Measurements from ENCODE around the gene MMP20. TPM values are rescaled to one million over a fixed set of nuclear protein-coding genes. Genes with fewer than 3 reads are reported as not detected.

Gene MMP20
- total RNA-seq, 4 donors from 2014 or later: not detected

- Histone ChIP-seq H3K36me3 (no peaks in the 10 kb centered on the region), H3K27ac (peak overlapping the region in 1 of 4 donors; percentile 74), H3K9me3 (no peaks in the 10 kb centered on the region), H3K27me3 (no peaks in the 10 kb centered on the region), H3K4me3 (no peak overlapping the region), H3K4me1 (peaks cover 0 to 15% (median 0%) of the 10 kb centered on the region in 4 donors)
- no peak for TF ChIP-seq CTCF (IDR thresholded peaks at IDR 0.05)
- no peak for TF ChIP-seq POLR2A (IDR thresholded peaks at IDR 0.05)
- no peak for DNase-seq
Observed at GRCh38 chr11:102600666-102601065, 24.5 kb downstream of the MMP20 start.

GRCh38 chr11:102599642-102600261, 25.4 kb downstream of the MMP20 start:
- Histone ChIP-seq H3K27me3 (no peaks in the 10 kb centered on the region), H3K36me3 (no peaks in the 10 kb centered on the region), H3K4me1 (peaks cover 0 to 15% (median 0%) of the 10 kb centered on the region in 4 donors), H3K9me3 (no peaks in the 10 kb centered on the region), H3K27ac (peak overlapping the region in 3 of 4 donors; percentile 49 to 82 (median 74)), H3K4me3 (no peak overlapping the region)
- TF ChIP-seq POLR2A (IDR thresholded peaks at IDR 0.05) (no peak), CTCF (IDR thresholded peaks at IDR 0.05) (no peak)
- no peak for DNase-seq

GRCh38 chr11:102598272-102598671, 26.9 kb downstream of the MMP20 start:
- TF ChIP-seq POLR2A (IDR thresholded peaks at IDR 0.05) (no peak), CTCF (IDR thresholded peaks at IDR 0.05) (no peak)
- no peak for DNase-seq

GRCh38 chr11:102596578-102596977, 28.6 kb downstream of the MMP20 start:
- Histone ChIP-seq H3K4me1 (peaks cover 0 to 15% (median 0%) of the 10 kb centered on the region in 4 donors), H3K27ac (no peak overlapping the region), H3K27me3 (no peaks in the 10 kb centered on the region), H3K4me3 (no peak overlapping the region), H3K9me3 (no peaks in the 10 kb centered on the region), H3K36me3 (no peaks in the 10 kb centered on the region)
- TF ChIP-seq POLR2A (IDR thresholded peaks at IDR 0.05) (no peak), CTCF (IDR thresholded peaks at IDR 0.05) (no peak)
- no peak for DNase-seq

More at GRCh38 chr11:102598272-102598671, 26.9 kb downstream of the MMP20 start:
- Histone ChIP-seq H3K27me3 (no peaks in the 10 kb centered on the region), H3K27ac (peak overlapping the region in 1 of 4 donors; percentile 74), H3K36me3 (no peaks in the 10 kb centered on the region), H3K9me3 (no peaks in the 10 kb centered on the region), H3K4me1 (peaks cover 0 to 15% (median 0%) of the 10 kb centered on the region in 4 donors), H3K4me3 (no peak overlapping the region)

GRCh38 chr11:102592634-102593581, 32.2 kb downstream of the MMP20 start:
- TF ChIP-seq CTCF (IDR thresholded peaks at IDR 0.05) (peak in 4 of 6 experiments; percentile 39 to 68 (median 64)), POLR2A (IDR thresholded peaks at IDR 0.05) (no peak)
- Histone ChIP-seq H3K27me3 (no peaks in the 10 kb centered on the region), H3K4me1 (peaks cover 0 to 5% (median 0%) of the 10 kb centered on the region in 4 donors), H3K36me3 (no peaks in the 10 kb centered on the region), H3K4me3 (no peak overlapping the region), H3K27ac (no peak overlapping the region), H3K9me3 (no peaks in the 10 kb centered on the region)
- DNase-seq: peak in 1 of 3 donors; percentile 55
